HepG2 (cell line): ENCODE measurements around the gene HSCB. TPM values are rescaled to one million over a fixed set of nuclear protein-coding genes. Genes with fewer than 3 reads are reported as not detected.
A peak's percentile ranks its signal among the peaks of the same experiment; 100 is the strongest.

ENCODE experiments used
- CEBPB ChIP-seq: IDR thresholded peaks from 2 replicates; pipeline ENCODE4 v1.6.1; 2011; ENCODE audit warnings: low read depth, low read length, improper control_type of control experiment, borderline replicate concordance
- HNF4A ChIP-seq: sonication (generic); formaldehyde crosslinking; IDR thresholded peaks from 2 replicates; pipeline ENCODE4 v1.4.0; 2020; ENCODE audit warnings: missing genetic modification reagents
- KLF11 ChIP-seq: IDR thresholded peaks from 2 replicates; pipeline ENCODE4 v1.6.1; 2016; ENCODE audit warnings: missing compliant biosample characterization
- MYNN ChIP-seq: sonication (generic); formaldehyde crosslinking; IDR thresholded peaks from 2 replicates; pipeline ENCODE4 v1.4.0; 2020; ENCODE audit warnings: mild to moderate bottlenecking, low read depth, missing genetic modification reagents
- NCOR1 ChIP-seq: fragments of 200-600 bp; sonication (generic); IDR thresholded peaks from 2 replicates; pipeline ENCODE4 v1.7.0; 2017; ENCODE audit warnings: antibody characterized with exemption, low read length, borderline replicate concordance
- NFKBIZ ChIP-seq: IDR thresholded peaks from 2 replicates; pipeline ENCODE4 v1.6.1; 2018; ENCODE audit warnings: missing genetic modification reagents, missing compliant biosample characterization
- SAP130 ChIP-seq: IDR thresholded peaks from 2 replicates; pipeline ENCODE4 v1.6.1; 2016; ENCODE audit warnings: low read depth
- TOPORS ChIP-seq: sonication (generic); formaldehyde crosslinking; IDR thresholded peaks from 2 replicates; pipeline ENCODE4 v1.8.0; 2023; ENCODE audit warnings: mild to moderate bottlenecking, missing genetic modification reagents
- ZC3H13 ChIP-seq: sonication (generic); formaldehyde crosslinking; IDR thresholded peaks from 2 replicates; pipeline ENCODE4 v1.8.1; 2023; ENCODE audit warnings: mild to moderate bottlenecking, missing genetic modification reagents, moderate library complexity
- ZEB1 ChIP-seq: IDR thresholded peaks from 2 replicates; pipeline ENCODE4 v1.6.1; 2012; ENCODE audit warnings: mild to moderate bottlenecking, low read depth, inconsistent platforms; ENCODE audit not compliant: insufficient replicate concordance
- ZFP36L1 ChIP-seq: sonication (generic); formaldehyde crosslinking; IDR thresholded peaks from 2 replicates; pipeline ENCODE4 v1.8.0; 2022; ENCODE audit warnings: mild to moderate bottlenecking, missing genetic modification reagents, moderate library complexity
- ZMYM2 ChIP-seq: sonication (generic); formaldehyde crosslinking; IDR thresholded peaks from 2 replicates; pipeline ENCODE4 v1.8.0; 2022; ENCODE audit warnings: mild to moderate bottlenecking, missing genetic modification reagents
- ZNF326 ChIP-seq: sonication (generic); formaldehyde crosslinking; IDR thresholded peaks from 2 replicates; pipeline ENCODE4 v1.4.0; 2020; ENCODE audit warnings: missing genetic modification reagents, borderline replicate concordance
- ZNF709 ChIP-seq: sonication (generic); formaldehyde crosslinking; IDR thresholded peaks from 2 replicates; pipeline ENCODE4 v1.5.0; 2020; ENCODE audit warnings: mild to moderate bottlenecking, missing genetic modification reagents
- ZSCAN12 ChIP-seq: sonication (generic); formaldehyde crosslinking; IDR thresholded peaks from 2 replicates; pipeline ENCODE4 v1.9.0; 2021; ENCODE audit warnings: mild to moderate bottlenecking, missing genetic modification reagents
- ZSCAN9 ChIP-seq: IDR thresholded peaks from 2 replicates; pipeline ENCODE4 v1.6.1; 2016; ENCODE audit warnings: borderline replicate concordance
- polyA plus RNA-seq, 8 experiments: library from polyadenylated mRNA; depleted of rRNA in 3 of 8; stranded (reverse) in 7 of 8; unstranded in 1 of 8; fragments of >200 nt; fragmentation: Illumina TruSeq in 4 of 8; extraction: Trizol in 4 of 8; gene quantifications; 2 replicates each; pipeline versions ENCODE4 v1.2.1 to v1.2.3, GENCODE V29; 2011 to 2016; ENCODE audit warnings: low read depth in 4 of 8, missing spikeins in 1 of 8, mixed read lengths in 1 of 8; ENCODE audit not compliant: insufficient read depth in 1 of 8
- total RNA-seq, 5 experiments: library from RNA; depleted of rRNA; stranded (reverse); fragments of >200 nt; fragmentation: Illumina TruSeq; extraction: Trizol; gene quantifications; 2 replicates each; pipeline ENCODE4 v1.2.3, GENCODE V29; 2016; ENCODE audit warnings: low read depth in 1 of 5
- TF ChIP-seq, protein P1 (sequence below): IDR thresholded peaks from 2 replicates; pipeline ENCODE4 v1.6.1; 2016; ENCODE audit warnings: low read depth, borderline replicate concordance
- TF ChIP-seq, protein P2 (sequence below): sonication (generic); formaldehyde crosslinking; IDR thresholded peaks from 2 replicates; pipeline ENCODE4 v1.5.0; 2020; ENCODE audit warnings: mild to moderate bottlenecking, missing genetic modification reagents
- TF ChIP-seq, protein P3 (sequence below): sonication (generic); formaldehyde crosslinking; IDR thresholded peaks from 2 replicates; pipeline ENCODE4 v1.5.1; 2020; ENCODE audit warnings: mild to moderate bottlenecking, moderate library complexity, missing genetic modification reagents
- TF ChIP-seq, protein P4 (sequence below): sonication (generic); formaldehyde crosslinking; IDR thresholded peaks from 2 replicates; pipeline ENCODE4 v1.5.0; 2020; ENCODE audit warnings: missing genetic modification reagents
- TF ChIP-seq, protein P5 (sequence below): sonication (generic); formaldehyde crosslinking; IDR thresholded peaks from 2 replicates; pipeline ENCODE4 v1.4.0; 2020; ENCODE audit warnings: missing genetic modification reagents

Gene HSCB
- total and polyA plus RNA-seq, 2 of the 13 experiments (the other 11 are each of a cell fraction or from before 2014, with no cell fraction given): 15.4 to 20.9 TPM

DNA sequence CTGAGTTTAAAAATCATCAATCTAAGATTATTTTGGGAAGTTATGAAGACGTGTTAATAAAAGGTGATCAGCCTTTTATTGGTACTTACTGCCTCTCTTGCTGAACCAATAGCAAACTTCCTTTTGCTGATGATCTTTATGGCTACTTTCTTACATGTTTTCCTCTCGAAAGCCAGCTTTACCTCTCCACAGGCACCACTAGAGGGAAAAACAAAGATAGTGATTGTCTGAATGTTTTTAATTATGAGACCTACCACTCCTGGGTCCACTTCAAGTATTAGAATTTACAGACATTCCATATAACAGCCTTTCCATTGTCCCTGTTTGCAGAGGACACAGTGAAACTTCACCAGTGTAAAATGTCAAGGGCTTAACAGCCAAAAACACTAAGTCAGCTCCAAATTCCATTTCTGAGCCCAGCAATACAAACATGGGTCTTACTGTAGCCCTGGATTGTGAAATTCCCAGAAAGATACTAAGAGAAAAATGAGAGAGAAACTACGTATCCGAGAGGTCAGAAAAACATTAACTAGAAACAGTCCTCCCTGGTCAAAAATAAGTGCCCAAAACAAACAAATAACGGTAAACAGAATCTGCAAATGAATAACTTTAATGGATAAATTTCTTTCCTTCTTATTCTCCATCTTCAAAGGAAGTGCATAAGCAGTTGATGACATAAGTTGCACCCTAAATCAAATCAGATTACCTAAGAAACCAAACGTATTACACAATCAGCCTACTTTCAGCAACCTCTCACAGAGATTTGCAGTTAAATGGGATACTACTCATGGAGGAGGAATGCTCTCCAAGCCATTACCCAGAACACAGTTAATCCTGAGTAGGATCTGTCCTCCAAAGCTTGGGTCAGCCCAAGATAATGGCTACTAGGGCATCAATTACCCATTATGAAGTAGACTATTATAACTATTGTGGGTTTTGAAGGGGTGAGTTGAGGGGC lies 29.7 kb upstream of the HSCB start (continued):
- no peak; the same call in 1 of the 2 replicates for TF ChIP-seq KLF11 (CRISPR knock-in tag)
- TF ChIP-seq, protein P1, sequence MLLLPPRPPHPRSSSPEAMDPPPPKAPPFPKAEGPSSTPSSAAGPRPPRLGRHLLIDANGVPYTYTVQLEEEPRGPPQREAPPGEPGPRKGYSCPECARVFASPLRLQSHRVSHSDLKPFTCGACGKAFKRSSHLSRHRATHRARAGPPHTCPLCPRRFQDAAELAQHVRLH (CRISPR knock-in tag): 0 out of 2 replicates have a peak, but pooled peaks have one; percentile 24
- TF ChIP-seq, protein P2, sequence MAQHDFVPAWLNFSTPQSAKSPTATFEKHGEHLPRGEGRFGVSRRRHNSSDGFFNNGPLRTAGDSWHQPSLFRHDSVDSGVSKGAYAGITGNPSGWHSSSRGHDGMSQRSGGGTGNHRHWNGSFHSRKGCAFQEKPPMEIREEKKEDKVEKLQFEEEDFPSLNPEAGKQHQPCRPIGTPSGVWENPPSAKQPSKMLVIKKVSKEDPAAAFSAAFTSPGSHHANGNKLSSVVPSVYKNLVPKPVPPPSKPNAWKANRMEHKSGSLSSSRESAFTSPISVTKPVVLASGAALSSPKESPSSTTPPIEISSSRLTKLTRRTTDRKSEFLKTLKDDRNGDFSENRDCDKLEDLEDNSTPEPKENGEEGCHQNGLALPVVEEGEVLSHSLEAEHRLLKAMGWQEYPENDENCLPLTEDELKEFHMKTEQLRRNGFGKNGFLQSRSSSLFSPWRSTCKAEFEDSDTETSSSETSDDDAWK: no peak
- TF ChIP-seq CEBPB: peak; percentile 98
- TF ChIP-seq ZFP36L1 (CRISPR knock-in tag): no peak
- peak; percentile 24; the same call in 1 of the 2 replicates for TF ChIP-seq SAP130 (CRISPR knock-in tag)
- TF ChIP-seq ZNF326: no peak
- no peak; the same call in 1 of the 2 replicates for TF ChIP-seq ZSCAN9
- TF ChIP-seq ZEB1: no peak
- TF ChIP-seq HNF4A (CRISPR knock-in tag): peak; percentile 64
- TF ChIP-seq, protein P3, sequence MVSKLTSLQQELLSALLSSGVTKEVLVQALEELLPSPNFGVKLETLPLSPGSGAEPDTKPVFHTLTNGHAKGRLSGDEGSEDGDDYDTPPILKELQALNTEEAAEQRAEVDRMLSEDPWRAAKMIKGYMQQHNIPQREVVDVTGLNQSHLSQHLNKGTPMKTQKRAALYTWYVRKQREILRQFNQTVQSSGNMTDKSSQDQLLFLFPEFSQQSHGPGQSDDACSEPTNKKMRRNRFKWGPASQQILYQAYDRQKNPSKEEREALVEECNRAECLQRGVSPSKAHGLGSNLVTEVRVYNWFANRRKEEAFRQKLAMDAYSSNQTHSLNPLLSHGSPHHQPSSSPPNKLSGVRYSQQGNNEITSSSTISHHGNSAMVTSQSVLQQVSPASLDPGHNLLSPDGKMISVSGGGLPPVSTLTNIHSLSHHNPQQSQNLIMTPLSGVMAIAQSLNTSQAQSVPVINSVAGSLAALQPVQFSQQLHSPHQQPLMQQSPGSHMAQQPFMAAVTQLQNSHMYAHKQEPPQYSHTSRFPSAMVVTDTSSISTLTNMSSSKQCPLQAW: no peak
- no peak for TF ChIP-seq TOPORS (CRISPR knock-in tag)
- TF ChIP-seq, protein P4, sequence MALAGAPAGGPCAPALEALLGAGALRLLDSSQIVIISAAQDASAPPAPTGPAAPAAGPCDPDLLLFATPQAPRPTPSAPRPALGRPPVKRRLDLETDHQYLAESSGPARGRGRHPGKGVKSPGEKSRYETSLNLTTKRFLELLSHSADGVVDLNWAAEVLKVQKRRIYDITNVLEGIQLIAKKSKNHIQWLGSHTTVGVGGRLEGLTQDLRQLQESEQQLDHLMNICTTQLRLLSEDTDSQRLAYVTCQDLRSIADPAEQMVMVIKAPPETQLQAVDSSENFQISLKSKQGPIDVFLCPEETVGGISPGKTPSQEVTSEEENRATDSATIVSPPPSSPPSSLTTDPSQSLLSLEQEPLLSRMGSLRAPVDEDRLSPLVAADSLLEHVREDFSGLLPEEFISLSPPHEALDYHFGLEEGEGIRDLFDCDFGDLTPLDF (CRISPR knock-in tag): no peak
- TF ChIP-seq, protein P5, sequence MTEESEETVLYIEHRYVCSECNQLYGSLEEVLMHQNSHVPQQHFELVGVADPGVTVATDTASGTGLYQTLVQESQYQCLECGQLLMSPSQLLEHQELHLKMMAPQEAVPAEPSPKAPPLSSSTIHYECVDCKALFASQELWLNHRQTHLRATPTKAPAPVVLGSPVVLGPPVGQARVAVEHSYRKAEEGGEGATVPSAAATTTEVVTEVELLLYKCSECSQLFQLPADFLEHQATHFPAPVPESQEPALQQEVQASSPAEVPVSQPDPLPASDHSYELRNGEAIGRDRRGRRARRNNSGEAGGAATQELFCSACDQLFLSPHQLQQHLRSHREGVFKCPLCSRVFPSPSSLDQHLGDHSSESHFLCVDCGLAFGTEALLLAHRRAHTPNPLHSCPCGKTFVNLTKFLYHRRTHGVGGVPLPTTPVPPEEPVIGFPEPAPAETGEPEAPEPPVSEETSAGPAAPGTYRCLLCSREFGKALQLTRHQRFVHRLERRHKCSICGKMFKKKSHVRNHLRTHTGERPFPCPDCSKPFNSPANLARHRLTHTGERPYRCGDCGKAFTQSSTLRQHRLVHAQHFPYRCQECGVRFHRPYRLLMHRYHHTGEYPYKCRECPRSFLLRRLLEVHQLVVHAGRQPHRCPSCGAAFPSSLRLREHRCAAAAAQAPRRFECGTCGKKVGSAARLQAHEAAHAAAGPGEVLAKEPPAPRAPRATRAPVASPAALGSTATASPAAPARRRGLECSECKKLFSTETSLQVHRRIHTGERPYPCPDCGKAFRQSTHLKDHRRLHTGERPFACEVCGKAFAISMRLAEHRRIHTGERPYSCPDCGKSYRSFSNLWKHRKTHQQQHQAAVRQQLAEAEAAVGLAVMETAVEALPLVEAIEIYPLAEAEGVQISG (CRISPR knock-in tag): no peak
- TF ChIP-seq ZNF709 (CRISPR knock-in tag): no peak
- no peak for TF ChIP-seq ZC3H13 (CRISPR knock-in tag)
- no peak for TF ChIP-seq MYNN (CRISPR knock-in tag)
- TF ChIP-seq NFKBIZ (CRISPR knock-in tag): no peak
- TF ChIP-seq ZSCAN12: no peak
- TF ChIP-seq NCOR1: peak; percentile 82; the same call in 1 of the 2 replicates
- no peak for TF ChIP-seq ZMYM2
